Uterus (tissue), 2 donors: Measurements from ENCODE around the gene TMEM129.

ENCODE experiments used
- POLR2A ChIP-seq, 2 donors: fragments of 450-650 bp; IDR thresholded peaks; one replicate each; pipeline ENCODE4 v1.6.1; 2016; ENCODE audit warnings: antibody characterized with exemption in 2 of 2, mild to moderate bottlenecking in 1 of 2, moderate library complexity in 1 of 2
- TF ChIP-seq, protein P1 (sequence below), 4 experiments: fragments of 200-600 bp in 2 of 4; fragments of 450-650 bp in 2 of 4; sonication (generic) in 2 of 4; IDR thresholded peaks; one replicate each; pipeline ENCODE4 v1.5.1; 2016 to 2019; ENCODE audit warnings: antibody characterized with exemption in 4 of 4, mild to moderate bottlenecking in 2 of 4, moderate library complexity in 1 of 4

DNA sequence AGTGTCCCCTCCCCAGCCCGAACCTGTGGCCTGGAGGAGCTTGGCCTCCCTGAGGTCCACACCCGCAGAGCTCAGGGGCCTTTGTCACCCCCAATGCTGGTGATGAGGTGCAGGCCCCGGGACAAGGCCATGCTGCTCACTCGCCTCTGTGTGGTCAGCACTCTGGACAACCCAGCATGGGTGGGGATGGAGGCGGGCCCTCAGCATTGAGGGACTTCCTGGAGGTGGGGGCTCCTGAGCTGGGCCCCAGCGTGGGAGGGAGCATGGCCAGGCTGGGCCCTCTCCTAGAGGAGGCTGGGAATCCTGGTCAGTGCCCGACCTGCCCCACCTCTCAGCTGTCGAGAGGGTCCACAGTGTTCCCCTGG is 30.8 kb upstream of the TMEM129 start:
- TF ChIP-seq, protein P1, sequence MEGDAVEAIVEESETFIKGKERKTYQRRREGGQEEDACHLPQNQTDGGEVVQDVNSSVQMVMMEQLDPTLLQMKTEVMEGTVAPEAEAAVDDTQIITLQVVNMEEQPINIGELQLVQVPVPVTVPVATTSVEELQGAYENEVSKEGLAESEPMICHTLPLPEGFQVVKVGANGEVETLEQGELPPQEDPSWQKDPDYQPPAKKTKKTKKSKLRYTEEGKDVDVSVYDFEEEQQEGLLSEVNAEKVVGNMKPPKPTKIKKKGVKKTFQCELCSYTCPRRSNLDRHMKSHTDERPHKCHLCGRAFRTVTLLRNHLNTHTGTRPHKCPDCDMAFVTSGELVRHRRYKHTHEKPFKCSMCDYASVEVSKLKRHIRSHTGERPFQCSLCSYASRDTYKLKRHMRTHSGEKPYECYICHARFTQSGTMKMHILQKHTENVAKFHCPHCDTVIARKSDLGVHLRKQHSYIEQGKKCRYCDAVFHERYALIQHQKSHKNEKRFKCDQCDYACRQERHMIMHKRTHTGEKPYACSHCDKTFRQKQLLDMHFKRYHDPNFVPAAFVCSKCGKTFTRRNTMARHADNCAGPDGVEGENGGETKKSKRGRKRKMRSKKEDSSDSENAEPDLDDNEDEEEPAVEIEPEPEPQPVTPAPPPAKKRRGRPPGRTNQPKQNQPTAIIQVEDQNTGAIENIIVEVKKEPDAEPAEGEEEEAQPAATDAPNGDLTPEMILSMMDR (IDR thresholded peaks at IDR 0.05): no peak
- TF ChIP-seq POLR2A (IDR thresholded peaks at IDR 0.05): no peak
